Transverse colon (tissue), 4 donors: ENCODE results near the gene GOLGA3.

Source experiments
- CTCF ChIP-seq, 5 experiments: fragments of 200-600 bp in 3 of 5; fragments of 450-650 bp in 2 of 5; sonication (generic) in 3 of 5; IDR thresholded peaks; 1 replicate in 2 of 5; 2 replicates in 3 of 5; pipeline ENCODE4 v1.5.1; 2016 to 2017; ENCODE audit warnings: antibody characterized with exemption in 5 of 5, inconsistent platforms in 3 of 5, mild to moderate bottlenecking in 2 of 5, moderate library complexity in 1 of 5
- POLR2AphosphoS5 ChIP-seq, 3 donors: sonication (generic); formaldehyde crosslinking; IDR thresholded peaks; one replicate each; pipeline ENCODE4 v1.6.1; 2016; ENCODE audit warnings: antibody characterized with exemption in 3 of 3

GRCh38 chr12:132740313-132740646 is 88.4 kb downstream of the GOLGA3 start:
- no peak for TF ChIP-seq CTCF (IDR thresholded peaks at IDR 0.05)
- no peak for TF ChIP-seq POLR2AphosphoS5 (IDR thresholded peaks at IDR 0.05)
